CD4-positive, alpha-beta T cell treated with Interleukin-17A for 4 hours (primary cell): ENCODE measurements around the gene IVD.
A peak's percentile ranks its signal among the peaks of the same experiment; 100 is the strongest.

Experiments
- DNase-seq: peaks from one replicate; pipeline ENCODE4 v3.0.0-alpha.2; 2020; ENCODE audit warnings: mixed read lengths

IVD gene

GRCh38 chr15:40439960-40440742, 34.6 kb downstream of the IVD start:
- peak; percentile 36 for DNase-seq

- peak; percentile 96 for DNase-seq
These were observed 35.4 kb downstream of the IVD start, which contains the start of gene BAHD1 for GRCh38 chr15:40440743-40441564. TSS of gene BAHD1 (plus strand) at chr15:40440953. CDS start at chr15:40458465, 17,512 bp downstream.

GRCh38 chr15:40441565-40442531, 36.3 kb downstream of the IVD start:
- DNase-seq = peak; percentile 44

- DNase-seq = no peak
These were observed 37.7 kb downstream of the IVD start for GRCh38 chr15:40443255-40443654.

- DNase-seq = no peak
These were observed 38.3 kb downstream of the IVD start for GRCh38 chr15:40443846-40444245.

- DNase-seq = no peak
These were observed 39.1 kb downstream of the IVD start for GRCh38 chr15:40444736-40445135.

- DNase-seq = no peak
These were observed 39.9 kb downstream of the IVD start for GRCh38 chr15:40445421-40445922.

- no peak for DNase-seq
These were observed 40.5 kb downstream of the IVD start for GRCh38 chr15:40446144-40446543.

- DNase-seq = no peak
These were observed 42.8 kb downstream of the IVD start for GRCh38 chr15:40448354-40448753.

- no peak for DNase-seq
These were observed 43.7 kb downstream of the IVD start for GRCh38 chr15:40449275-40449674.

- DNase-seq = no peak
These were observed 44.5 kb downstream of the IVD start for GRCh38 chr15:40450047-40450446.

GRCh38 chr15:40451527-40452158, 46.0 kb downstream of the IVD start:
- DNase-seq = no peak

GRCh38 chr15:40452296-40453090, 46.9 kb downstream of the IVD start:
- DNase-seq = peak; percentile 24

GRCh38 chr15:40453941-40454340, 48.3 kb downstream of the IVD start:
- DNase-seq = peak; percentile 68

GRCh38 chr15:40454904-40455391, 49.4 kb downstream of the IVD start:
- DNase-seq = peak; percentile 62

- DNase-seq = no peak
These were observed 50.7 kb downstream of the IVD start for GRCh38 chr15:40456299-40456712.

GRCh38 chr15:40456738-40457137, 51.1 kb downstream of the IVD start:
- DNase-seq = no peak

GRCh38 chr15:40458495-40459371, 53.1 kb downstream of the IVD start:
- DNase-seq = no peak

GRCh38 chr15:40459391-40460015, 53.9 kb downstream of the IVD start:
- no peak for DNase-seq
